ENCODE data around the gene UBE2H. TPM values are rescaled to one million over a fixed set of nuclear protein-coding genes. Genes with fewer than 3 reads are reported as not detected.

The UBE2H gene
- total RNA-seq, 1 experiment from 2014 or later = 115 TPM

- CTCF ChIA-PET = no interaction called here
- H3K9me3 Mint-ChIP-seq (ENCODE audit: low read depth, unreplicated experiment) = no peaks in the 10 kb centered on the region
- TF ChIP-seq, protein P1, sequence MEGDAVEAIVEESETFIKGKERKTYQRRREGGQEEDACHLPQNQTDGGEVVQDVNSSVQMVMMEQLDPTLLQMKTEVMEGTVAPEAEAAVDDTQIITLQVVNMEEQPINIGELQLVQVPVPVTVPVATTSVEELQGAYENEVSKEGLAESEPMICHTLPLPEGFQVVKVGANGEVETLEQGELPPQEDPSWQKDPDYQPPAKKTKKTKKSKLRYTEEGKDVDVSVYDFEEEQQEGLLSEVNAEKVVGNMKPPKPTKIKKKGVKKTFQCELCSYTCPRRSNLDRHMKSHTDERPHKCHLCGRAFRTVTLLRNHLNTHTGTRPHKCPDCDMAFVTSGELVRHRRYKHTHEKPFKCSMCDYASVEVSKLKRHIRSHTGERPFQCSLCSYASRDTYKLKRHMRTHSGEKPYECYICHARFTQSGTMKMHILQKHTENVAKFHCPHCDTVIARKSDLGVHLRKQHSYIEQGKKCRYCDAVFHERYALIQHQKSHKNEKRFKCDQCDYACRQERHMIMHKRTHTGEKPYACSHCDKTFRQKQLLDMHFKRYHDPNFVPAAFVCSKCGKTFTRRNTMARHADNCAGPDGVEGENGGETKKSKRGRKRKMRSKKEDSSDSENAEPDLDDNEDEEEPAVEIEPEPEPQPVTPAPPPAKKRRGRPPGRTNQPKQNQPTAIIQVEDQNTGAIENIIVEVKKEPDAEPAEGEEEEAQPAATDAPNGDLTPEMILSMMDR (IDR thresholded peaks at IDR 0.05; ENCODE audit: unreplicated experiment) = no peak
- peak overlapping the region; percentile 82 for H3K4me3 Mint-ChIP-seq (ENCODE audit: low read depth, unreplicated experiment)
- H3K27me3 Mint-ChIP-seq (ENCODE audit: unreplicated experiment) = peaks cover 58% of the 10 kb centered on the region
- peak; percentile 65 for DNase-seq
- no TSS peak for BruUV-seq (replicated peaks)
- peaks cover 40% of the 10 kb centered on the region for H3K36me3 Mint-ChIP-seq (ENCODE audit: insufficient read depth, unreplicated experiment)
- peak overlapping the region; percentile 82 for H3K27ac Mint-ChIP-seq (ENCODE audit: unreplicated experiment)
- H3K4me1 Mint-ChIP-seq (ENCODE audit: low read depth, unreplicated experiment) = peaks cover 26% of the 10 kb centered on the region
- intact Hi-C loops (cut with micrococcal nuclease; ENCODE audit: unreplicated experiment) = no loop called here
These were observed 171.5 kb downstream of the UBE2H start for GRCh38 chr7:129780974-129781927.

Other genes starting within 250 kb of the UBE2H start
- 16.6 and 16.7 TPM in 2 replicates for gene ZC3HC1, start 98.4 kb upstream of the UBE2H start, total RNA-seq (2022)
- gene KLHDC10, start 117.6 kb upstream of the UBE2H start, total RNA-seq (2022) = 28.5 and 35.3 TPM in 2 replicates